HepG2 (cell line): ENCODE results near the gene BABAM1. TPM values are rescaled to one million over a fixed set of nuclear protein-coding genes. Genes with fewer than 3 reads are reported as not detected.

ENCODE experiments used
- FOXK1 ChIP-seq: sonication (generic); formaldehyde crosslinking; IDR thresholded peaks from 2 replicates; pipeline ENCODE4 v1.4.0; 2020; ENCODE audit warnings: low read depth, missing genetic modification reagents, borderline replicate concordance
- GATAD2A ChIP-seq: IDR thresholded peaks from 2 replicates; pipeline ENCODE4 v1.6.1; 2016
- HHEX ChIP-seq: IDR thresholded peaks from 2 replicates; pipeline ENCODE4 v1.6.1; 2016; ENCODE audit warnings: control low read depth
- KDM6A ChIP-seq: IDR thresholded peaks from 2 replicates; pipeline ENCODE4 v1.6.1; 2016; ENCODE audit warnings: low read depth
- MEIS2 ChIP-seq: sonication (generic); formaldehyde crosslinking; IDR thresholded peaks from 2 replicates; pipeline ENCODE4 v1.9.0; 2021; ENCODE audit warnings: mild to moderate bottlenecking, missing genetic modification reagents
- NFE2 ChIP-seq: sonication (generic); formaldehyde crosslinking; IDR thresholded peaks from 2 replicates; pipeline ENCODE4 v1.4.0; 2020; ENCODE audit warnings: missing genetic modification reagents
- NFIB ChIP-seq: sonication (generic); formaldehyde crosslinking; IDR thresholded peaks from 2 replicates; pipeline ENCODE4 v1.9.0; 2021; ENCODE audit warnings: missing genetic modification reagents, mild to moderate bottlenecking, borderline replicate concordance
- RNF2 ChIP-seq: fragments of 450-650 bp; conservative IDR thresholded peaks from 2 replicates; pipeline ENCODE4 v1.6.1; 2016; ENCODE audit warnings: low read depth
- SALL1 ChIP-seq: sonication (generic); formaldehyde crosslinking; IDR thresholded peaks from 2 replicates; pipeline ENCODE4 v1.8.0; 2022; ENCODE audit warnings: mild to moderate bottlenecking, missing genetic modification reagents
- SATB2 ChIP-seq: sonication (generic); formaldehyde crosslinking; IDR thresholded peaks from 2 replicates; pipeline ENCODE4 v1.5.0; 2020; ENCODE audit warnings: missing genetic modification reagents
- SCMH1 ChIP-seq: sonication (generic); formaldehyde crosslinking; IDR thresholded peaks from 2 replicates; pipeline ENCODE4 v1.9.0; 2021; ENCODE audit warnings: missing genetic modification reagents, mild to moderate bottlenecking, borderline replicate concordance
- SP5 ChIP-seq: IDR thresholded peaks from 2 replicates; pipeline ENCODE4 v1.6.1; 2016; ENCODE audit warnings: low read depth, borderline replicate concordance
- TCF7L2 ChIP-seq: IDR thresholded peaks from 2 replicates; pipeline ENCODE4 v1.6.1; 2011; ENCODE audit warnings: mild to moderate bottlenecking, low read depth, low read length, moderate library complexity
- THYN1 ChIP-seq: sonication (generic); formaldehyde crosslinking; IDR thresholded peaks from 2 replicates; pipeline ENCODE4 v1.8.1; 2023; ENCODE audit warnings: low read depth, mild to moderate bottlenecking, moderate library complexity, missing genetic modification reagents, borderline replicate concordance
- ZBTB21 ChIP-seq: sonication (generic); formaldehyde crosslinking; IDR thresholded peaks from 2 replicates; pipeline ENCODE4 v1.4.0; 2020; ENCODE audit warnings: missing genetic modification reagents
- ZEB1 ChIP-seq: IDR thresholded peaks from 2 replicates; pipeline ENCODE4 v1.6.1; 2012; ENCODE audit warnings: mild to moderate bottlenecking, low read depth, inconsistent platforms; ENCODE audit not compliant: insufficient replicate concordance
- ZNF251 ChIP-seq: sonication (generic); formaldehyde crosslinking; IDR thresholded peaks from 2 replicates; pipeline ENCODE4 v1.9.0; 2021; ENCODE audit warnings: mild to moderate bottlenecking, missing genetic modification reagents
- ZNF354B ChIP-seq: sonication (generic); formaldehyde crosslinking; IDR thresholded peaks from 2 replicates; pipeline ENCODE4 v1.8.0; 2022; ENCODE audit warnings: mild to moderate bottlenecking, missing genetic modification reagents
- ZNF432 ChIP-seq: sonication (generic); formaldehyde crosslinking; IDR thresholded peaks from 2 replicates; pipeline ENCODE4 v1.5.0; 2020; ENCODE audit warnings: missing genetic modification reagents, mild to moderate bottlenecking, borderline replicate concordance
- ZNF572 ChIP-seq: sonication (generic); formaldehyde crosslinking; IDR thresholded peaks from 2 replicates; pipeline ENCODE4 v1.5.1; 2020; ENCODE audit warnings: mild to moderate bottlenecking, missing genetic modification reagents
- ZNF7 ChIP-seq: IDR thresholded peaks from 2 replicates; pipeline ENCODE4 v1.6.1; 2016; ENCODE audit warnings: missing biosample characterization, missing genetic modification reagents
- ZNF761 ChIP-seq: sonication (generic); formaldehyde crosslinking; conservative IDR thresholded peaks from 2 replicates; pipeline ENCODE4 v1.4.0; 2020; ENCODE audit warnings: mild to moderate bottlenecking, missing genetic modification reagents
- polyA plus RNA-seq, 8 experiments: library from polyadenylated mRNA; depleted of rRNA in 3 of 8; stranded (reverse) in 7 of 8; unstranded in 1 of 8; fragments of >200 nt; fragmentation: Illumina TruSeq in 4 of 8; extraction: Trizol in 4 of 8; gene quantifications; 2 replicates each; pipeline versions ENCODE4 v1.2.1 to v1.2.3, GENCODE V29; 2011 to 2016; ENCODE audit warnings: low read depth in 4 of 8, missing spikeins in 1 of 8, mixed read lengths in 1 of 8; ENCODE audit not compliant: insufficient read depth in 1 of 8
- total RNA-seq, 5 experiments: library from RNA; depleted of rRNA; stranded (reverse); fragments of >200 nt; fragmentation: Illumina TruSeq; extraction: Trizol; gene quantifications; 2 replicates each; pipeline ENCODE4 v1.2.3, GENCODE V29; 2016; ENCODE audit warnings: low read depth in 1 of 5
- TF ChIP-seq, protein P1 (sequence below): sonication (generic); formaldehyde crosslinking; IDR thresholded peaks from 2 replicates; pipeline ENCODE4 v1.5.0; 2020; ENCODE audit warnings: mild to moderate bottlenecking, missing genetic modification reagents
- TF ChIP-seq, protein P2 (sequence below): sonication (generic); formaldehyde crosslinking; IDR thresholded peaks from 2 replicates; pipeline ENCODE4 v1.8.1; 2023; ENCODE audit warnings: mild to moderate bottlenecking, missing genetic modification reagents
- TF ChIP-seq, protein P3 (sequence below): sonication (generic); formaldehyde crosslinking; IDR thresholded peaks from 2 replicates; pipeline ENCODE4 v1.5.0; 2020; ENCODE audit warnings: mild to moderate bottlenecking, missing genetic modification reagents, moderate library complexity
- TF ChIP-seq, protein P4 (sequence below): fragments of 450-650 bp; IDR thresholded peaks from 2 replicates; pipeline ENCODE4 v1.6.1; 2017

The BABAM1 gene
- total and polyA plus RNA-seq, 2 of the 13 experiments (the other 11 are each of a cell fraction or from before 2014, with no cell fraction given): 70.0 to 82.0 TPM

DNA sequence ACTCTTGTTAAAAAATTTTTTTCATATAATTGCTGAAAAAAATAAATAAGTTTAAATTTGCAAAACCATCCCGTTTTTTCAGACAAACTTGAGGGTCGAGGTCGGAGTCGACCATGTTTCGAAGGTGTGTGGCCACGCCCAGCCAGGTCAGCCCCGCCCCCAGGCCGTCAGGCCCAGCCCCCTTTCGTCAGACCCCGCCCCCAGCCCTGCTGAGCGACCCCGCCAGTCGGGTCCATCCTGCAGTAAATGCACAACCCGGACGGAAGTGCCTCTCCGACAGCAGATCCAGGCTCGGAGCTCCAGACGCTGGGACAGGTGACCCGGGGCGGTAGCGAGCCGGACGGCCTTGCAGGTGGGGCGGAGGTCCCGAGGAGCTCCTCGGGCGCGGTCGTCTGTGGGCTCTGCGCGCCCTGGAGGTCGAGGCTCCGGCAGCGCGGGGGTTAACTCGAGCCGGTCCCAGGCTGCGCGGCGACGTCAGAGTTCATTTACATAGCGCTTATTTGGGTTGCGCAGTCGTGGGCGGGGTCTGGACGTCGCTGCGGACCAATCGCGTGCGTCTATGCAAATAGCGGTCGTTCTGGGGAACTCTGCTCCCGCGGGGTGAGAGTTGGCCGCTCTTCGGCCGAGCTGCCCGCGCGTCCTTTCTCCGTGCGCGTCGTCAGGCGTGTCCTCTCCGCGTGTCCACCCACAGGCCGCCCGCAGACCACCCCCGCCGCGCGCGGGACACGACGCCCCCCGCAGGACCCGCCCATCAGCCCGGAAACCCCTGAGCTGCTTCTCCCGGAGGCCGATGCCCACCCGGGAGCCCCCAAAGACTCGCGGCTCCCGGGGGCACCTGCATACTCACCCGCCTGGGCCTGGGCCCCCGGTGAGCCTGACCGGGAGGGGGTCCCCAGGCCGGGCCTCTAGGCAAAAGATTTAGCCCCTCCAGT, 41.0 kb upstream of the BABAM1 start, which contains the start of gene OCEL1 (continued):
- TF ChIP-seq ZEB1 (peak; percentile 69), ZNF572 (CRISPR knock-in tag) (no peak; the same call in 1 of the 2 replicates), RNF2 (0 out of 2 replicates have a peak, but pooled peaks have one; percentile 48), ZNF432 (CRISPR knock-in tag) (no peak), KDM6A (CRISPR knock-in tag) (no peak), NFIB (CRISPR knock-in tag) (no peak), ZNF251 (CRISPR knock-in tag) (no peak), SCMH1 (CRISPR knock-in tag) (no peak), ZNF7 (no peak; the same call in 1 of the 2 replicates), TCF7L2 (no peak), FOXK1 (CRISPR knock-in tag) (no peak), ZBTB21 (CRISPR knock-in tag) (no peak), ZNF761 (CRISPR knock-in tag) (no peak), GATAD2A (CRISPR knock-in tag) (peak; percentile 64), MEIS2 (CRISPR knock-in tag) (no peak; the same call in none of the 2 replicates), ZNF354B (no peak), SALL1 (CRISPR knock-in tag) (peak; percentile 89), HHEX (no peak), SP5 (CRISPR knock-in tag) (no peak), THYN1 (CRISPR knock-in tag) (no peak), NFE2 (CRISPR knock-in tag) (no peak), SATB2 (CRISPR knock-in tag) (0 out of 2 replicates have a peak, but pooled peaks have one; percentile 59)
- TF ChIP-seq, protein P1, sequence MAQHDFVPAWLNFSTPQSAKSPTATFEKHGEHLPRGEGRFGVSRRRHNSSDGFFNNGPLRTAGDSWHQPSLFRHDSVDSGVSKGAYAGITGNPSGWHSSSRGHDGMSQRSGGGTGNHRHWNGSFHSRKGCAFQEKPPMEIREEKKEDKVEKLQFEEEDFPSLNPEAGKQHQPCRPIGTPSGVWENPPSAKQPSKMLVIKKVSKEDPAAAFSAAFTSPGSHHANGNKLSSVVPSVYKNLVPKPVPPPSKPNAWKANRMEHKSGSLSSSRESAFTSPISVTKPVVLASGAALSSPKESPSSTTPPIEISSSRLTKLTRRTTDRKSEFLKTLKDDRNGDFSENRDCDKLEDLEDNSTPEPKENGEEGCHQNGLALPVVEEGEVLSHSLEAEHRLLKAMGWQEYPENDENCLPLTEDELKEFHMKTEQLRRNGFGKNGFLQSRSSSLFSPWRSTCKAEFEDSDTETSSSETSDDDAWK (CRISPR knock-in tag): no peak
- TF ChIP-seq, protein P2, sequence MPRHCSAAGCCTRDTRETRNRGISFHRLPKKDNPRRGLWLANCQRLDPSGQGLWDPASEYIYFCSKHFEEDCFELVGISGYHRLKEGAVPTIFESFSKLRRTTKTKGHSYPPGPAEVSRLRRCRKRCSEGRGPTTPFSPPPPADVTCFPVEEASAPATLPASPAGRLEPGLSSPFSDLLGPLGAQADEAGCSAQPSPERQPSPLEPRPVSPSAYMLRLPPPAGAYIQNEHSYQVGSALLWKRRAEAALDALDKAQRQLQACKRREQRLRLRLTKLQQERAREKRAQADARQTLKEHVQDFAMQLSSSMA (CRISPR knock-in tag): no peak
- TF ChIP-seq, protein P3, sequence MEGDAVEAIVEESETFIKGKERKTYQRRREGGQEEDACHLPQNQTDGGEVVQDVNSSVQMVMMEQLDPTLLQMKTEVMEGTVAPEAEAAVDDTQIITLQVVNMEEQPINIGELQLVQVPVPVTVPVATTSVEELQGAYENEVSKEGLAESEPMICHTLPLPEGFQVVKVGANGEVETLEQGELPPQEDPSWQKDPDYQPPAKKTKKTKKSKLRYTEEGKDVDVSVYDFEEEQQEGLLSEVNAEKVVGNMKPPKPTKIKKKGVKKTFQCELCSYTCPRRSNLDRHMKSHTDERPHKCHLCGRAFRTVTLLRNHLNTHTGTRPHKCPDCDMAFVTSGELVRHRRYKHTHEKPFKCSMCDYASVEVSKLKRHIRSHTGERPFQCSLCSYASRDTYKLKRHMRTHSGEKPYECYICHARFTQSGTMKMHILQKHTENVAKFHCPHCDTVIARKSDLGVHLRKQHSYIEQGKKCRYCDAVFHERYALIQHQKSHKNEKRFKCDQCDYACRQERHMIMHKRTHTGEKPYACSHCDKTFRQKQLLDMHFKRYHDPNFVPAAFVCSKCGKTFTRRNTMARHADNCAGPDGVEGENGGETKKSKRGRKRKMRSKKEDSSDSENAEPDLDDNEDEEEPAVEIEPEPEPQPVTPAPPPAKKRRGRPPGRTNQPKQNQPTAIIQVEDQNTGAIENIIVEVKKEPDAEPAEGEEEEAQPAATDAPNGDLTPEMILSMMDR (CRISPR knock-in tag): peak; percentile 17; the same call in 1 of the 2 replicates
- TF ChIP-seq, protein P4, sequence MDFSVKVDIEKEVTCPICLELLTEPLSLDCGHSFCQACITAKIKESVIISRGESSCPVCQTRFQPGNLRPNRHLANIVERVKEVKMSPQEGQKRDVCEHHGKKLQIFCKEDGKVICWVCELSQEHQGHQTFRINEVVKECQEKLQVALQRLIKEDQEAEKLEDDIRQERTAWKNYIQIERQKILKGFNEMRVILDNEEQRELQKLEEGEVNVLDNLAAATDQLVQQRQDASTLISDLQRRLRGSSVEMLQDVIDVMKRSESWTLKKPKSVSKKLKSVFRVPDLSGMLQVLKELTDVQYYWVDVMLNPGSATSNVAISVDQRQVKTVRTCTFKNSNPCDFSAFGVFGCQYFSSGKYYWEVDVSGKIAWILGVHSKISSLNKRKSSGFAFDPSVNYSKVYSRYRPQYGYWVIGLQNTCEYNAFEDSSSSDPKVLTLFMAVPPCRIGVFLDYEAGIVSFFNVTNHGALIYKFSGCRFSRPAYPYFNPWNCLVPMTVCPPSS: no peak
